DOHH2 (cell line): ENCODE measurements around the gene TBCD.

Experiments used
- EZH2phosphoT487 ChIP-seq: fragments of 200-600 bp; sonication (generic); IDR thresholded peaks from 2 replicates; pipeline ENCODE4 v1.6.1; 2017; ENCODE audit warnings: borderline replicate concordance, mild to moderate bottlenecking, antibody characterized with exemption, low read length, moderate library complexity, mixed read lengths
- TF ChIP-seq, protein P1 (sequence below): fragments of 200-600 bp; sonication (generic); IDR thresholded peaks from one replicate; pipeline ENCODE4 v1.5.1; 2014; ENCODE audit warnings: antibody characterized with exemption, mild to moderate bottlenecking, low read depth, low read length; ENCODE audit not compliant: poor library complexity, severe bottlenecking

DNA sequence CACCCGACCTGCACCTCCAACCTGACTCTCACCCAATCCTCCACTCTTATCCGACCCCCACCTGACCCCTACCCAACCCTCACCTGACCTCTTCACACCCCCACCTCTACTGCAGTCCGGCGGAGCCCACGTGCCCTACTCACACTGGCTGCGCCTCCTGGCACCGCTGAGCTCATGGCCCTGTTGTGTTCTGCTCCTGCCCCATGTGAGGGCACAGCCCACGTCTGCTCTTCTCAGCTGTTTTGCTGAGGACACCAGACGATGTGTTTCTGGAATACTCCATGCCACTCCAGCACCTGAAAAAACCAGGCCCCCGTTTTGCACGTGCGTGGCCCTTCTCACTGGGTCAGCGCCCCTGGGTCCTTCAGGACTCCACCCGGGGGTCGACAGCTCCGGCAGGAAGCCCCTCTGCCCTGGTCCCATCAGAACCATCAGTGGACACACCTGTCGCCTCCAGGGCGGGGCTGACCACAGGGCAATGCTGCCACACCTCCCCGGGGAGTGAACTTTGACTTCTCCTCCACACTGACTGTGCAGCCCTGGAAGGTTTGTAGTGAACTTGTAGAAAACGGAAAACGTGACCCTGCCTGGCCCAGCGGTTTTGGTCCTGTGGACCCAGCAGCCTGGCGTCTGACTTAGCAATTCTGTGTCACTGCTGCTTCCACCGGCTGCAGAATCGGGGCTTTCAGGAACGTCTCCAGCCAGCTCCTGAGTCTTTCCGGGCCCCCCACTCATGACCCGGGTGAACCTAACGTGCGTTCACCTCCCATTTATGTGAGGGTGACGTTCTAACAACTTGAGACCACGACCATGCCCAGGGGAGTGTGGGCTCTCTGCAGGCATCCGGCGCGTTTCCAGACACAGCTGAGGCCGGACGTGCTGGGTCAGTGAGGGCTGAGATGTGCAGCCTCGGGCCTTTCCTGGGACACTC is 47.7 kb upstream of the TBCD start:
- TF ChIP-seq, protein P1, sequence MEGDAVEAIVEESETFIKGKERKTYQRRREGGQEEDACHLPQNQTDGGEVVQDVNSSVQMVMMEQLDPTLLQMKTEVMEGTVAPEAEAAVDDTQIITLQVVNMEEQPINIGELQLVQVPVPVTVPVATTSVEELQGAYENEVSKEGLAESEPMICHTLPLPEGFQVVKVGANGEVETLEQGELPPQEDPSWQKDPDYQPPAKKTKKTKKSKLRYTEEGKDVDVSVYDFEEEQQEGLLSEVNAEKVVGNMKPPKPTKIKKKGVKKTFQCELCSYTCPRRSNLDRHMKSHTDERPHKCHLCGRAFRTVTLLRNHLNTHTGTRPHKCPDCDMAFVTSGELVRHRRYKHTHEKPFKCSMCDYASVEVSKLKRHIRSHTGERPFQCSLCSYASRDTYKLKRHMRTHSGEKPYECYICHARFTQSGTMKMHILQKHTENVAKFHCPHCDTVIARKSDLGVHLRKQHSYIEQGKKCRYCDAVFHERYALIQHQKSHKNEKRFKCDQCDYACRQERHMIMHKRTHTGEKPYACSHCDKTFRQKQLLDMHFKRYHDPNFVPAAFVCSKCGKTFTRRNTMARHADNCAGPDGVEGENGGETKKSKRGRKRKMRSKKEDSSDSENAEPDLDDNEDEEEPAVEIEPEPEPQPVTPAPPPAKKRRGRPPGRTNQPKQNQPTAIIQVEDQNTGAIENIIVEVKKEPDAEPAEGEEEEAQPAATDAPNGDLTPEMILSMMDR, result no peak
- no peak for TF ChIP-seq EZH2phosphoT487
